RWPE1 (cell line): Measurements from ENCODE around the gene ZBTB17.

ENCODE experiments used
- CTCF ChIA-PET: fragments of 350-600 bp; sonication (Branson Sonifier 250); formaldehyde crosslinking; extraction: SDS; loops from one replicate; lab custom pipeline; 2021; lab: Yijun Ruan, JAX
- POLR2A ChIA-PET: fragments of 400-600 bp; formaldehyde crosslinking; extraction: SDS; loops from one replicate; lab custom pipeline; 2020; ENCODE audit warnings: antibody characterized with exemption; ENCODE audit not compliant: low non-redundant PET; lab: Yijun Ruan, JAX
- DNase-seq: peaks from one replicate; pipeline ENCODE4 v3.0.0; 2012; ENCODE audit warnings: low spot score
- H3K27ac ChIP-seq: fragments of 450-650 bp; 2 replicates; pipeline ENCODE4 v1.5.1; 2017
- TF ChIP-seq, protein P1 (sequence below): fragments of 450-650 bp; conservative IDR thresholded peaks from 2 replicates; pipeline ENCODE4 v1.5.1; 2017; ENCODE audit warnings: low read depth, mild to moderate bottlenecking

The ZBTB17 gene

DNA sequence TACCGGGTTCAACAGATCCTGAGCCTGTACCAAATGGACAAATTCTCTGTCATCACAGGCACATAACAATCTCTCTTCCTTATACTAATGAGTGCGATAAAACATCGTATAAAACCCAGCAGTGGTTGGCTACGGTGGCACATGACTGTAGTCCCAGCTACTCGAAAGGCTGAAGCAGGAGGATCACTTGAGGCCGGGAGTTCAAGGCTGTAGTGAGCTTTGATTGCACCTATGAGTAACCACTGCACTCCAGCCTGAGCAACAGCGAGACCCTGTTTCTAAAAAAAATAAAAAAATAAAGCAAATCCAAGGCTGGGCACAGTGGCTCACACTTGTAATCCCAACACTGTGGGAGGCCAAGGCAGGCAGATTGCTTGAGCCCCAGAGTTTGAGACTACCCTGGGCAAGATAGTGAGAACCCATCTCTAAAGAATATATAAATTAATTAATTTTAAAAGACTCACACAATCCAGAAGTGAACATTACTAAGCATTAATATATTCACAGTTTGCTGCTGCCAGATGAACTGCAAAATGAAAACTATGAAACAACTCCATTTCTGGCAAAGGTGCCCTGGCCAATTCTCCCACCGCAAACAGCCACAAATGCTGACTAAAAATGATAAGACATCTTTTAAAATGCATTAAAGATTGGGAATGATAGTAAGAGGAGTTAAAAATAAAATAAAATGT lies 13.1 kb downstream of the ZBTB17 start:
- TF ChIP-seq, protein P1, sequence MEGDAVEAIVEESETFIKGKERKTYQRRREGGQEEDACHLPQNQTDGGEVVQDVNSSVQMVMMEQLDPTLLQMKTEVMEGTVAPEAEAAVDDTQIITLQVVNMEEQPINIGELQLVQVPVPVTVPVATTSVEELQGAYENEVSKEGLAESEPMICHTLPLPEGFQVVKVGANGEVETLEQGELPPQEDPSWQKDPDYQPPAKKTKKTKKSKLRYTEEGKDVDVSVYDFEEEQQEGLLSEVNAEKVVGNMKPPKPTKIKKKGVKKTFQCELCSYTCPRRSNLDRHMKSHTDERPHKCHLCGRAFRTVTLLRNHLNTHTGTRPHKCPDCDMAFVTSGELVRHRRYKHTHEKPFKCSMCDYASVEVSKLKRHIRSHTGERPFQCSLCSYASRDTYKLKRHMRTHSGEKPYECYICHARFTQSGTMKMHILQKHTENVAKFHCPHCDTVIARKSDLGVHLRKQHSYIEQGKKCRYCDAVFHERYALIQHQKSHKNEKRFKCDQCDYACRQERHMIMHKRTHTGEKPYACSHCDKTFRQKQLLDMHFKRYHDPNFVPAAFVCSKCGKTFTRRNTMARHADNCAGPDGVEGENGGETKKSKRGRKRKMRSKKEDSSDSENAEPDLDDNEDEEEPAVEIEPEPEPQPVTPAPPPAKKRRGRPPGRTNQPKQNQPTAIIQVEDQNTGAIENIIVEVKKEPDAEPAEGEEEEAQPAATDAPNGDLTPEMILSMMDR = no peak
- POLR2A ChIA-PET = no interaction called here
- CTCF ChIA-PET = no interaction called here
- H3K27ac ChIP-seq = peak overlapping the region; percentile 23; the same call in 1 of the 2 replicates
- no peak for DNase-seq

DNA sequence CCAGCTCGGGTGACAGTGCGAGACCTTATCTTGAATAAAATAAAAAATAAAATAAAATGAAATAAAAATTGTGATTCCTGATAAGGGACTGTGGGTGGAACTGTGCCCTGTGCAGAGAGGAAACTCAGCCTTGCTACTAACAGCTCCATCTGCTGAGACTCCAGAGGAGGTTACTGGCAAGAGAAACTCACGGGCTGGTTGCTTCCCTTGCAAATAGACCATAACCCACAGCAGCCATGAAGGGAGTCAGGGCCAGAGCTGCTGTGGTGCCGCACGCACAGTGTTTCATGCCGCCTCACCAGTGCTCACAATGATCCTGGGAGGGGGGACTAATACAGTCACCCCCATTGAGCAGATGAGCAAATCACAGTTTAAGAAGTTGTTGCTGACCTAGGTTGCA lies 13.7 kb downstream of the ZBTB17 start:
- POLR2A ChIA-PET = no interaction called here
- CTCF ChIA-PET = no interaction called here
- TF ChIP-seq, protein P1 = no peak
- DNase-seq = no peak
- peak overlapping the region; percentile 23; the same call in 1 of the 2 replicates for H3K27ac ChIP-seq

DNA sequence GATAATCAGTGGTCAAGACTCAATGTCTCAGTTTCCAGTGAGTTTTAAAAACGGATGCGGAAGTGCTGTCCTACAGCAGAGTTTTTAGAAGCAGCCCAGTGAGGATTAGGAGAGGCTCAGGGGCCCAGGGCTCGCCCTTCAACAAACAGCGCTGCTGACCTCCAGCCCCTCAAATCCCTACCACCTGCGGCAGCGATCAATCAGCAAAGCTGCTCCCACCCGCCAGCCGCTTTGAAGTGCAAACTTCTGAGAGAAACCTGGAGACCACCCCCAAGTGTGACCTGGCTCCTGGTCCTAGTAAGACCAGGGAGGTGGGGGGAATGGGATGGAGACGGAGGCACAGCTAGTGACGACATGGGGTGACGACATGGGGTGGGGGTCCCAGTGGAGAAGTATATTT lies 14.4 kb downstream of the ZBTB17 start:
- TF ChIP-seq, protein P1 = no peak
- DNase-seq = no peak
- ChIA-PET POLR2A (interaction anchor here (0.6 kb wide), 1 partner anchor 165 kb away, joined by 5 read pairs; no protein-coding TSS in a partner anchor), CTCF (interaction anchor here (0.7 kb wide), 1 partner anchor 12 kb away, joined by 3 read pairs; no protein-coding TSS in a partner anchor)
- peak overlapping the region; percentile 23; the same call in 1 of the 2 replicates for H3K27ac ChIP-seq

DNA sequence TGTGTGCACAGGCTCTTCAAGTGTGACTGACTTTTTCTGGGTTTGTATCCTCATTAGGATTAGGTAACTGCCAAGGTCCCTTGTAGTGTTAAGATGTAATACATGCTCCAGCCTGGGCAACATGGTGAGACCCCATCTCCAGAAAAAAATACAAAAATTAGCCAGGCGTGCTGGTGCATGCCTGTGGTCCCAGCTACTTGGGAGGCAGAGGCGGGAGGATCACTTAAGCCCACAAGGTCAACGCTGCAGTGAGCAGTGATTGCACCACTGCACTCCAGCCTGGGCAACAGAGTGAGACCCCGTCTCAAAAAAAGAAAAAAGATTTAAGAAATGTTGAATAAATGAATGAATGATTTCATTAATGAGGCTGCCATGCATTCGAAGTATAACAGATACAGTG lies 15.1 kb downstream of the ZBTB17 start:
- ChIA-PET POLR2A (interaction anchor here (0.6 kb wide), 1 partner anchor 164 kb away, joined by 5 read pairs; no protein-coding TSS in a partner anchor), CTCF (no interaction called here)
- no peak overlapping the region; the same call in 1 of the 2 replicates for H3K27ac ChIP-seq

DNA sequence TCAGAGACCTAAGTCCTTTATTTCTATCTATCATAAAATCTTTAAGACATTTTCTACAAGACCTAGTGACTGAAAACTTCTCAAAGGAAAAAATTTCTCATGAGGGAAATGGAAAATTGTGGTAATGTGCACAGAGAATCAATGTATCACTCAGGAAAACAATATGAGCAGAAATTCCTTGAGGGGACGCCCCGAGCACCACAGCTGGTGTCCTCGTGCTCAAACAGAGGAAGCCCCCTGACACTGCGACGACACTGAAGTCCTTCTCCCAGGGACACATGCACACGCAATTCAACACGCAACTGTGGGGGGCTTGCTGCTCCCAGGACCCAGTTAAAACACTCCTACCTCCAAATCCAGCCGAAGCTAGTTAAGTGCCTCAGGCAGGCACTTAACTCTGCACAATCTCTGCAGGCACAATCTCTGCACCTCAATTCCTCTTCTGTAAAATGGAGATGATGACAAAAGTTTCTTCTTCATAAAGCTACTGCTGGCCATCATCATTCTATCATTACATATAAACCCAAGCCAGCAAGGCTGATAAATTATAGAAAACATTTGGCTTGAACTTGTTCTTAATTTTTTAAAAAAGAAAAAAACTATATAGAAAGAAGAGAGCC lies 16.0 kb downstream of the ZBTB17 start:
- DNase-seq = no peak
- ChIA-PET POLR2A (no interaction called here), CTCF (interaction anchor here (0.7 kb wide), 1 partner anchor 262 kb away, joined by 5 read pairs; no protein-coding TSS in a partner anchor)
- TF ChIP-seq, protein P1 = no peak
- H3K27ac ChIP-seq = peak overlapping the region; percentile 51

More for the DNA sequence above, 15.1 kb downstream of the ZBTB17 start:
- no peak for DNase-seq
- TF ChIP-seq, protein P1 = no peak

DNA sequence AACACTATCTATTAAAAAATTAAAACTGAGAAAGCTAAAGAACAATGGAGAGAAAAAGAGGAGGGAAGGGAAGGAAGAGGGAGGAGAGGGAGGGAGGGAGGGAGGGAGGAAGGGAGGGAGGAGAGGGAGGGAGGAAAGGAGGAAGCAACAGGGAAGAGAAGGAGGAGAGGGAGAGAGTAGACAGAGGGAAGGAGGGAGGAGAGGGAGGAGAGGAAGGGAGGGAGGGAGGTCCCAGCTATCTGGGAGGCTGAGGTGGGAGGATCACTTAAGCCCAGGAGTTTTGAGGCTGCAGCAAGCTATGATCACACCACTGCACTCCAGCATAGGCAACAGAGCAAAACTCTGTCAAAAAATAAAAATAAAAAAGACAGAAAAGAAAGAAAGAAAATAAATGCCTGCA lies 16.5 kb downstream of the ZBTB17 start:
- peak overlapping the region; percentile 51 for H3K27ac ChIP-seq
- no peak for DNase-seq
- ChIA-PET CTCF (interaction anchor here (0.6 to 0.7 kb wide), 3 partner anchors 121 to 263 kb away, joined by 3 to 5 read pairs (median 5); no protein-coding TSS in a partner anchor), POLR2A (no interaction called here)
- TF ChIP-seq, protein P1 = no peak
